H1 (cell line): ENCODE measurements around the gene MAPK8IP3. TPM values are rescaled to one million over a fixed set of nuclear protein-coding genes. Genes with fewer than 3 reads are reported as not detected.

ENCODE experiments used
- CTCF ChIA-PET: fragments of 300-600 bp; sonication (Branson Sonifier 250); formaldehyde crosslinking; loops from one replicate; lab custom pipeline; 2021; ENCODE audit not compliant: partially characterized antibody; lab: Charles Lee
- POLR2A ChIA-PET: fragments of 300-600 bp; sonication (Branson Sonifier 250); formaldehyde crosslinking; loops from one replicate; lab custom pipeline; 2021; ENCODE audit warnings: inconsistent platforms; ENCODE audit not compliant: partially characterized antibody; lab: Charles Lee
- DNase-seq, 2 experiments: peaks; one replicate each; pipeline versions ENCODE4 v3.0.0 to v3.0.0-alpha.2; 2010 to 2022; ENCODE audit warnings: low spot score in 2 of 2, low read depth in 1 of 2, mixed read lengths in 1 of 2
- FAIRE-seq: peaks from 2 replicates; lab custom pipeline; 2011; peaks lifted over from hg19 to GRCh38; lab: Jason Lieb, UNC
- H2AFZ ChIP-seq: 2 replicates; pipeline ENCODE4 v1.8.1; 2012; ENCODE audit warnings: low read length, inconsistent platforms
- H2AK5ac ChIP-seq: 2 replicates; pipeline ENCODE4 v1.6.1; 2013; ENCODE audit warnings: low read depth, low read length
- H2BK120ac ChIP-seq: replicated peaks from 2 replicates; pipeline ENCODE3; 2013; ENCODE audit warnings: low read depth, low read length, inconsistent platforms
- H2BK12ac ChIP-seq: 2 replicates; pipeline ENCODE4 v1.6.1; 2013; ENCODE audit warnings: low read depth, low read length
- H2BK15ac ChIP-seq: 2 replicates; pipeline ENCODE4 v1.6.1; 2013; ENCODE audit warnings: low read length
- H2BK20ac ChIP-seq: 2 replicates; pipeline ENCODE4 v1.6.1; 2013; ENCODE audit warnings: low read length
- H2BK5ac ChIP-seq: 2 replicates; pipeline ENCODE4 v1.6.1; 2013; ENCODE audit warnings: low read depth, low read length
- H3K14ac ChIP-seq: 2 replicates; pipeline ENCODE4 v1.6.1; 2013; ENCODE audit warnings: inconsistent platforms; ENCODE audit not compliant: insufficient read length
- H3K18ac ChIP-seq: 2 replicates; pipeline ENCODE4 v1.6.1; 2013; ENCODE audit warnings: low read length; ENCODE audit errors: extremely low read depth
- H3K23ac ChIP-seq: 2 replicates; pipeline ENCODE4 v1.6.1; 2013; ENCODE audit warnings: inconsistent platforms; ENCODE audit not compliant: insufficient read length
- H3K23me2 ChIP-seq: 2 replicates; pipeline ENCODE4 v1.6.1; 2013; ENCODE audit warnings: low read depth, low read length
- H3K27ac ChIP-seq: 2 replicates; pipeline ENCODE4 v1.6.1; 2011; ENCODE audit warnings: low read depth, low read length, inconsistent platforms
- H3K27me3 ChIP-seq, 4 experiments: replicated peaks in 1 of 4; 1 replicate in 1 of 4; 2 replicates in 3 of 4; pipeline versions ENCODE4 v1.6.1 to v1.8.1; 2011 to 2013; ENCODE audit warnings: low read length in 3 of 4, mild to moderate bottlenecking in 3 of 4, inconsistent platforms in 2 of 4, mixed read lengths in 2 of 4, moderate library complexity in 1 of 4; ENCODE audit not compliant: control insufficient read depth in 3 of 4, insufficient read depth in 3 of 4; ENCODE audit errors: extremely low read depth in 1 of 4
- H3K36me3 ChIP-seq, 4 experiments: 2 replicates each; pipeline versions ENCODE4 v1.6.1 to v1.8.1; 2011 to 2013; ENCODE audit warnings: mild to moderate bottlenecking in 4 of 4, low read length in 3 of 4, moderate library complexity in 2 of 4, control low read depth in 1 of 4, inconsistent platforms in 1 of 4; ENCODE audit not compliant: insufficient read depth in 4 of 4, control insufficient read depth in 2 of 4
- H3K4ac ChIP-seq: replicated peaks from 2 replicates; pipeline ENCODE3; 2013; ENCODE audit warnings: low read length, low read depth, mixed read lengths, inconsistent platforms; ENCODE audit not compliant: insufficient read length
- H3K4me1 ChIP-seq, 4 experiments: replicated peaks in 1 of 4; 1 replicate in 1 of 4; 2 replicates in 3 of 4; pipeline versions ENCODE4 v1.6.1 to v1.8.1; 2011 to 2013; ENCODE audit warnings: low read length in 3 of 4, inconsistent platforms in 2 of 4, mixed read lengths in 1 of 4; ENCODE audit not compliant: insufficient read depth in 4 of 4, control insufficient read depth in 3 of 4
- H3K4me2 ChIP-seq, 2 experiments: 2 replicates each; pipeline versions ENCODE4 v1.6.1 to v1.8.1; 2011 to 2013; ENCODE audit warnings: low read depth in 2 of 2, low read length in 2 of 2, control low read depth in 1 of 2, inconsistent platforms in 1 of 2, mild to moderate bottlenecking in 1 of 2; ENCODE audit not compliant: insufficient read depth in 1 of 2
- H3K4me3 ChIP-seq, 4 experiments: fragments of 200-600, 300-600 bp in 1 of 4; sonication (generic), shearing (Covaris generic), sonication (Bioruptor Twin) in 1 of 4; 2 replicates each; pipeline versions ENCODE4 v1.5.1 to v1.8.1; 2011 to 2016; ENCODE audit warnings: low read length in 4 of 4, low read depth in 3 of 4, control low read depth in 2 of 4, inconsistent platforms in 2 of 4, mild to moderate bottlenecking in 2 of 4, mixed read lengths in 1 of 4, moderate library complexity in 1 of 4; ENCODE audit not compliant: insufficient read depth in 2 of 4; ENCODE audit errors: extremely low read depth in 1 of 4
- H3K56ac ChIP-seq: replicated peaks from 2 replicates; pipeline ENCODE3; 2013; ENCODE audit warnings: low read depth, mild to moderate bottlenecking, mixed read lengths, low read length, inconsistent platforms; ENCODE audit not compliant: insufficient read length
- H3K79me1 ChIP-seq: 2 replicates; pipeline ENCODE4 v1.6.1; 2013; ENCODE audit warnings: low read depth, low read length, control low read depth
- H3K79me2 ChIP-seq, 2 experiments: 2 replicates each; pipeline versions ENCODE4 v1.6.1 to v1.8.1; 2012 to 2013; ENCODE audit warnings: low read length in 2 of 2, mild to moderate bottlenecking in 2 of 2, inconsistent platforms in 1 of 2; ENCODE audit not compliant: insufficient read depth in 2 of 2, control insufficient read depth in 1 of 2
- H3K9ac ChIP-seq, 4 experiments: replicated peaks in 1 of 4; 1 replicate in 1 of 4; 2 replicates in 3 of 4; pipeline versions ENCODE4 v1.6.1 to v1.8.1; 2011 to 2013; ENCODE audit warnings: low read depth in 3 of 4, low read length in 3 of 4, control low read depth in 2 of 4, mild to moderate bottlenecking in 2 of 4, moderate library complexity in 2 of 4, inconsistent platforms in 1 of 4; ENCODE audit errors: extremely low read depth in 1 of 4
- H3K9me3 ChIP-seq, 2 experiments: 2 replicates each; pipeline versions ENCODE4 v1.6.1 to v1.8.1; 2012 to 2013; ENCODE audit warnings: mild to moderate bottlenecking in 2 of 2, moderate library complexity in 2 of 2, control low read depth in 1 of 2, inconsistent platforms in 1 of 2, low read depth in 1 of 2, low read length in 1 of 2, mixed read lengths in 1 of 2; ENCODE audit not compliant: insufficient read depth in 2 of 2
- H4K20me1 ChIP-seq, 2 experiments: replicated peaks in 1 of 2; 2 replicates each; pipeline versions ENCODE3 to v1.8.1; 2011 to 2013; ENCODE audit warnings: inconsistent platforms in 2 of 2, low read length in 2 of 2, mild to moderate bottlenecking in 1 of 2; ENCODE audit not compliant: insufficient read depth in 2 of 2, control insufficient read depth in 1 of 2
- H4K5ac ChIP-seq: 2 replicates; pipeline ENCODE4 v1.6.1; 2013; ENCODE audit warnings: low read length, low read depth, mixed read lengths, inconsistent platforms; ENCODE audit not compliant: insufficient read length
- H4K8ac ChIP-seq: 2 replicates; pipeline ENCODE4 v1.8.0; 2013; ENCODE audit warnings: mild to moderate bottlenecking, moderate library complexity, low read length, inconsistent platforms; ENCODE audit not compliant: insufficient read depth; ENCODE audit errors: extremely low read depth
- H4K91ac ChIP-seq: replicated peaks from 2 replicates; pipeline ENCODE3; 2013; ENCODE audit warnings: low read length, mixed read lengths, inconsistent platforms; ENCODE audit not compliant: insufficient read length
- POLR2A ChIP-seq, 2 experiments: IDR thresholded peaks; 1 replicate in 1 of 2; 2 replicates in 1 of 2; pipeline ENCODE4 v1.6.1; 2011; ENCODE audit warnings: low read depth in 2 of 2, low read length in 2 of 2, mild to moderate bottlenecking in 2 of 2; ENCODE audit errors: control extremely low read depth in 1 of 2
- POLR2AphosphoS5 ChIP-seq: IDR thresholded peaks from 2 replicates; pipeline ENCODE4 v1.6.1; 2011; ENCODE audit warnings: low read depth, low read length
- USF2 ChIP-seq: IDR thresholded peaks from 2 replicates; pipeline ENCODE4 v1.6.1; 2011; ENCODE audit warnings: low read length, improper control_type of control experiment
- WGBS, 2 experiments: shearing (Covaris generic) in 1 of 2; methylation state at CpG; one replicate each; pipeline versions ENCODE4 v1.1.6 to v1.1.7; 2013 to 2015; ENCODE audit warnings: low lambda C conversion rate in 2 of 2, mixed read lengths in 2 of 2, inconsistent platforms in 1 of 2, low coverage in 1 of 2, missing lambda C conversion rate in 1 of 2; ENCODE audit not compliant: insufficient replicate concordance in 2 of 2, insufficient coverage in 1 of 2, insufficient read length in 1 of 2; ENCODE audit errors: extremely low coverage in 1 of 2, missing lambda C conversion rate in 1 of 2; 5-methylcytosine and 5-hydroxymethylcytosine counted together
- polyA plus RNA-seq, 7 experiments: library from polyadenylated mRNA; depleted of rRNA in 3 of 7; stranded (reverse) in 5 of 7; unstranded in 2 of 7; fragments of >200 nt in 5 of 7; fragments of 200-250 nt in 2 of 7; gene quantifications; 1 replicate in 5 of 7; 2 replicates in 1 of 7; 4 replicates in 1 of 7; pipeline versions ENCODE4 v1.2.1 to v1.2.3, GENCODE V29; 2011 to 2013; ENCODE audit warnings: missing spikeins in 2 of 7, mixed read lengths in 2 of 7
- total RNA-seq: library from RNA; stranded (reverse); fragmentation: NEBNext Ultra II Directional; extraction: Animal tissue kit (Norgen Biotek cat#: 25700); gene quantifications from 2 replicates; pipeline ENCODE4 v1.2.1, GENCODE V29; 2021

Gene MAPK8IP3
- total and polyA plus RNA-seq, 2 of the 8 experiments (the other 6 are each of a cell fraction or from before 2014, with no cell fraction given) = 16.9 to 43.4 TPM

- Histone ChIP-seq H2BK5ac (no peak overlapping the region), H2BK20ac (no peak overlapping the region), H3K79me1 (peaks cover 9% of the 10 kb centered on the region), H3K27ac (no peak overlapping the region), H3K14ac (no peak overlapping the region), H3K4me2 (no peak overlapping the region), H3K36me3 (peaks cover 0 to 23% (median 9%) of the 10 kb centered on the region in 4 experiments; a peak in 5 of 8 replicates), H2BK12ac (no peak overlapping the region), H3K18ac (no peak overlapping the region), H3K9ac (no peak overlapping the region), H4K5ac (no peak overlapping the region), H3K27me3 (no peaks in the 10 kb centered on the region), H3K4ac (no peak overlapping the region)
- CTCF ChIA-PET = interaction anchor here (0.6 to 0.9 kb wide), 4 partner anchors 13 to 413 kb away, joined by 3 read pairs; no protein-coding TSS in a partner anchor
- no peak for FAIRE-seq
- 85% methylated on average over 29 of the region's 36 CpGs; no CpG with 5 or more reads in 1 of the 2 experiments for WGBS, 2 experiments
- TF ChIP-seq USF2 (no peak), POLR2AphosphoS5 (peak; percentile 4; the same call in 1 of the 2 replicates), POLR2A (IDR thresholded peaks at IDR 0.05; ENCODE audit: control extremely low read depth in 1 of 2, low read depth in 2 of 2, low read length in 2 of 2) (peak in 1 of 2 experiments; percentile 43; a peak in 1 of 3 replicates)
- TF ChIP-seq, all 59 proteins: peak for 2
- H3K4me3 ChIP-seq = no peak overlapping the region
- H4K8ac ChIP-seq = no peak overlapping the region; the same call in 1 of the 2 replicates
- H2BK120ac ChIP-seq = no peak overlapping the region
- H2BK15ac ChIP-seq = no peak overlapping the region
- H3K79me2 ChIP-seq = peaks cover 0 to 8% of the 10 kb centered on the region in 2 experiments; a peak in 1 of 4 replicates
- no peak overlapping the region for H3K23ac ChIP-seq
- peaks cover 0 to 10% (median 5%) of the 10 kb centered on the region in 4 experiments; a peak in 5 of 7 replicates for H3K4me1 ChIP-seq
- POLR2A ChIA-PET = interaction anchor here (1.0 to 12.0 kb wide), 6 partner anchors 9 to 378 kb away, joined by 3 to 246 read pairs (median 4); partner anchors contain the start of genes EME2, GFER, IGFALS and MRPS34
- H2AFZ ChIP-seq = no peak overlapping the region
- H3K23me2 ChIP-seq = peaks cover 4% of the 10 kb centered on the region
- H3K56ac ChIP-seq = no peak overlapping the region
- DNase-seq = no peak
- H4K91ac ChIP-seq = no peak overlapping the region
- H2AK5ac ChIP-seq = no peak overlapping the region
- H3K9me3 ChIP-seq = no peaks in the 10 kb centered on the region
- H4K20me1 ChIP-seq = peaks cover 0 to 33% of the 10 kb centered on the region in 2 experiments
Observed at GRCh38 chr16:1777375-1778199, 71.6 kb downstream of the MAPK8IP3 start.
